CD14-positive monocyte (primary cell): ENCODE data around the gene SPATA6L. TPM values are rescaled to one million over a fixed set of nuclear protein-coding genes. Genes with fewer than 3 reads are reported as not detected.
A peak's percentile ranks its signal among the peaks of the same experiment; 100 is the strongest.

ENCODE experiments used
- DNase-seq, 3 donors: peaks; one replicate each; pipeline ENCODE4 v3.0.0-alpha.2; 2011 to 2022
- H2AFZ ChIP-seq: 2 replicates; pipeline ENCODE4 v1.6.0; 2012; ENCODE audit warnings: mild to moderate bottlenecking, low read depth, low read length, inconsistent platforms; ENCODE audit not compliant: insufficient read depth, poor library complexity, severe bottlenecking
- H3K27ac ChIP-seq, 2 donors: 1 replicate in 1 of 2; 2 replicates in 1 of 2; pipeline ENCODE4 v1.5.1; 2012 to 2013; ENCODE audit warnings: low read length in 2 of 2, control low read depth in 1 of 2, inconsistent platforms in 1 of 2, low read depth in 1 of 2, mild to moderate bottlenecking in 1 of 2
- H3K27me3 ChIP-seq, 2 donors: one replicate each; pipeline versions ENCODE4 v1.6.0 to v1.6.1; 2011 to 2013; ENCODE audit warnings: low read length in 2 of 2; ENCODE audit not compliant: control insufficient read depth in 2 of 2, insufficient read depth in 2 of 2
- H3K36me3 ChIP-seq, 2 donors: replicated peaks in 1 of 2; 1 replicate in 1 of 2; 2 replicates in 1 of 2; pipeline versions ENCODE4 v1.5.1 to v1.6.1; 2012 to 2013; ENCODE audit warnings: low read length in 2 of 2, control low read depth in 1 of 2, inconsistent platforms in 1 of 2, mild to moderate bottlenecking in 1 of 2; ENCODE audit not compliant: insufficient read depth in 2 of 2, control insufficient read depth in 1 of 2
- H3K4me1 ChIP-seq, 2 donors: 1 replicate in 1 of 2; 2 replicates in 1 of 2; pipeline versions ENCODE4 v1.5.1 to v1.6.1; 2012 to 2013; ENCODE audit warnings: low read length in 2 of 2, control low read depth in 1 of 2, inconsistent platforms in 1 of 2, mild to moderate bottlenecking in 1 of 2, moderate library complexity in 1 of 2; ENCODE audit not compliant: insufficient read depth in 2 of 2, control insufficient read depth in 1 of 2
- H3K4me2 ChIP-seq: replicated peaks from 2 replicates; pipeline ENCODE3; 2012; ENCODE audit warnings: low read length, moderate library complexity, mild to moderate bottlenecking; ENCODE audit not compliant: poor library complexity, severe bottlenecking; ENCODE audit errors: extremely low read depth
- H3K4me3 ChIP-seq, 3 experiments: fragments of 200-600 bp in 1 of 3; sonication (generic) in 1 of 3; replicated peaks in 1 of 3; 1 replicate in 2 of 3; 2 replicates in 1 of 3; pipeline ENCODE4 v1.5.1; 2011 to 2013; ENCODE audit warnings: low read length in 3 of 3, mild to moderate bottlenecking in 3 of 3, control low read depth in 2 of 3, low read depth in 2 of 3, inconsistent platforms in 1 of 3, moderate library complexity in 1 of 3
- H3K79me2 ChIP-seq: 2 replicates; pipeline ENCODE4 v1.6.0; 2012; ENCODE audit warnings: mild to moderate bottlenecking, control low read depth, inconsistent platforms, low read length, moderate library complexity; ENCODE audit not compliant: insufficient read depth
- H3K9ac ChIP-seq: 2 replicates; pipeline ENCODE4 v1.6.0; 2017; ENCODE audit warnings: low read length, mild to moderate bottlenecking; ENCODE audit not compliant: insufficient read depth, poor library complexity, severe bottlenecking
- H3K9me3 ChIP-seq, 2 donors: replicated peaks in 1 of 2; 1 replicate in 1 of 2; 2 replicates in 1 of 2; pipeline versions ENCODE4 v1.5.1 to v1.6.1; 2012 to 2013; ENCODE audit warnings: low read length in 2 of 2, control low read depth in 1 of 2; ENCODE audit not compliant: control insufficient read depth in 1 of 2, insufficient read depth in 1 of 2
- H4K20me1 ChIP-seq: 2 replicates; pipeline ENCODE4 v1.6.0; 2012; ENCODE audit warnings: mild to moderate bottlenecking, low read length, control low read depth, moderate library complexity; ENCODE audit not compliant: insufficient read depth
- H3K27ac Mint-ChIP-seq, 7 donors: one replicate each; pipeline ENCODE4 v1.8.0; 2020; ENCODE audit warnings: mild to moderate bottlenecking in 7 of 7, mixed read lengths in 7 of 7, moderate library complexity in 6 of 7, inconsistent platforms in 2 of 7
- H3K27me3 Mint-ChIP-seq, 3 donors: one replicate each; pipeline ENCODE4 v1.8.0; 2021 to 2022; ENCODE audit warnings: low read depth in 3 of 3, mild to moderate bottlenecking in 3 of 3, mixed read lengths in 3 of 3, moderate library complexity in 3 of 3, inconsistent platforms in 1 of 3
- H3K36me3 Mint-ChIP-seq, 2 donors: one replicate each; pipeline ENCODE4 v1.8.0; 2020; ENCODE audit warnings: mixed read lengths in 2 of 2, inconsistent platforms in 1 of 2, mild to moderate bottlenecking in 1 of 2
- H3K4me1 Mint-ChIP-seq: one replicate; pipeline ENCODE4 v1.8.0; 2020; ENCODE audit warnings: mild to moderate bottlenecking, mixed read lengths
- H3K4me3 Mint-ChIP-seq, 2 donors: one replicate each; pipeline ENCODE4 v1.8.0; 2020; ENCODE audit warnings: mild to moderate bottlenecking in 2 of 2, mixed read lengths in 2 of 2, moderate library complexity in 1 of 2
- H3K9me3 Mint-ChIP-seq, 7 donors: one replicate each; pipeline ENCODE4 v1.8.0; 2020 to 2022; ENCODE audit warnings: mixed read lengths in 7 of 7, mild to moderate bottlenecking in 6 of 7, moderate library complexity in 6 of 7, inconsistent platforms in 2 of 7
- WGBS: methylation state at CpG from one replicate; pipeline ENCODE4 v1.1.5; 2013; ENCODE audit warnings: missing lambda C conversion rate; ENCODE audit not compliant: insufficient coverage; 5-methylcytosine and 5-hydroxymethylcytosine counted together
- intact Hi-C, 2 donors: fragments of 100-400 bp; cut with micrococcal nuclease; formaldehyde crosslinking; loops; one replicate each; pipeline versions ENCODE4 v1.15.0 to v1.15.1; 2023
- polyA plus RNA-seq, 3 donors: library from polyadenylated mRNA; depleted of rRNA in 1 of 3; unstranded in 2 of 3; stranded (reverse) in 1 of 3; fragments of 300-500 nt in 2 of 3; fragments of >200 nt in 1 of 3; fragmentation: Illumina TruSeq in 2 of 3; gene quantifications; 1 replicate in 2 of 3; 2 replicates in 1 of 3; pipeline ENCODE4 v1.2.3, GENCODE V29; 2012 to 2021
- TF ChIP-seq, protein P1 (sequence below): fragments of 200-600 bp; IDR thresholded peaks from one replicate; pipeline ENCODE4 v1.8.0; 2022; ENCODE audit warnings: antibody characterized with exemption, mild to moderate bottlenecking

SPATA6L gene
- polyA plus RNA-seq, 3 donors = not detected

DNA sequence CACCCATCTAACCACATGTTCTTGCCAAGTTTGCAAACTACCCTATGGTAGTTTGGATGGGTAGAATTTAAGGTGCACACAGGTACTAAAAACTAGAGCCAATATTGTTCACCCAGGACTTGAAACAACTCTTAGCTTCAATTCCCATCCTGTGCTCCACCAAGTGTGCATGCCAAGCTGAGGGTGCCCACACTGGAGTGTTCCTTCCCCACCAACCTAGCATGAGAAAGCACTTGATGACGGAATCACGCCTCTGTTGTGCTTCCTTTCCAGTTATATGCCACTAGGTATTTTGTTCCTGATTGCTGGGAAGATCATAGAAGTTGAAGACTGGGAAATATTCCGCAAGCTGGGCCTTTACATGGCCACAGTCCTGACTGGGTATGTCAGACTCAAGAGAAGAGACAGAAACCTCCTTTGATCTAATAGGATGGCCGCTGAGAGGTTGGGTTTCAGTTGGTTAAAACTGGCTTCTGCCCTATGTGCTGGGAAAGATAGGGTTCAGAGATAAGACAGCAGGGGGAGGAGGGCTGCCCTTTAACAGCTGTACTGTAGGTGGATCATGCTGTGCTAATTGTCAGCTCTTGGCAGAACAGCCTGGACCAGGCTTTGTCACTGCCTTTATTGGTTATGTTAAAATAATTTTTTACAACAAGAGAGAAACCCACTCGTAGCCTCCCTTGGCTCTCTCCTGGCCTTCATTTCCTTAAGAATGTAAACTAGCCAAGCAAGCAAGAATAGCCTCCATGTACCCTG is 92.5 kb downstream of the SPATA6L start:
- Histone ChIP-seq H3K79me2 (no peaks in the 10 kb centered on the region), H3K4me1 (no peaks in the 10 kb centered on the region), H3K27ac (no peak overlapping the region), H3K9ac (no peak overlapping the region), H3K27me3 (no peaks in the 10 kb centered on the region), H3K4me2 (no peak overlapping the region), H2AFZ (no peak overlapping the region), H3K36me3 (no peaks in the 10 kb centered on the region), H4K20me1 (no peaks in the 10 kb centered on the region), H3K9me3 (no peaks in the 10 kb centered on the region), H3K4me3 (no peak overlapping the region)
- peaks cover 0 to 4% (median 0%) of the 10 kb centered on the region in 7 donors for H3K9me3 Mint-ChIP-seq
- TF ChIP-seq, protein P1, sequence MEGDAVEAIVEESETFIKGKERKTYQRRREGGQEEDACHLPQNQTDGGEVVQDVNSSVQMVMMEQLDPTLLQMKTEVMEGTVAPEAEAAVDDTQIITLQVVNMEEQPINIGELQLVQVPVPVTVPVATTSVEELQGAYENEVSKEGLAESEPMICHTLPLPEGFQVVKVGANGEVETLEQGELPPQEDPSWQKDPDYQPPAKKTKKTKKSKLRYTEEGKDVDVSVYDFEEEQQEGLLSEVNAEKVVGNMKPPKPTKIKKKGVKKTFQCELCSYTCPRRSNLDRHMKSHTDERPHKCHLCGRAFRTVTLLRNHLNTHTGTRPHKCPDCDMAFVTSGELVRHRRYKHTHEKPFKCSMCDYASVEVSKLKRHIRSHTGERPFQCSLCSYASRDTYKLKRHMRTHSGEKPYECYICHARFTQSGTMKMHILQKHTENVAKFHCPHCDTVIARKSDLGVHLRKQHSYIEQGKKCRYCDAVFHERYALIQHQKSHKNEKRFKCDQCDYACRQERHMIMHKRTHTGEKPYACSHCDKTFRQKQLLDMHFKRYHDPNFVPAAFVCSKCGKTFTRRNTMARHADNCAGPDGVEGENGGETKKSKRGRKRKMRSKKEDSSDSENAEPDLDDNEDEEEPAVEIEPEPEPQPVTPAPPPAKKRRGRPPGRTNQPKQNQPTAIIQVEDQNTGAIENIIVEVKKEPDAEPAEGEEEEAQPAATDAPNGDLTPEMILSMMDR = no peak
- no peaks in the 10 kb centered on the region for H3K36me3 Mint-ChIP-seq
- H3K27ac Mint-ChIP-seq = peak overlapping the region in 1 of 7 donors; percentile 34
- WGBS = 100% methylated on average over 1 of the region's 5 CpGs
- no peaks in the 10 kb centered on the region for H3K4me1 Mint-ChIP-seq
- no peak for DNase-seq
- H3K27me3 Mint-ChIP-seq = peaks cover 5 to 8% (median 6%) of the 10 kb centered on the region in 3 donors
- no peak overlapping the region for H3K4me3 Mint-ChIP-seq
- intact Hi-C loops = no loop called here

DNA sequence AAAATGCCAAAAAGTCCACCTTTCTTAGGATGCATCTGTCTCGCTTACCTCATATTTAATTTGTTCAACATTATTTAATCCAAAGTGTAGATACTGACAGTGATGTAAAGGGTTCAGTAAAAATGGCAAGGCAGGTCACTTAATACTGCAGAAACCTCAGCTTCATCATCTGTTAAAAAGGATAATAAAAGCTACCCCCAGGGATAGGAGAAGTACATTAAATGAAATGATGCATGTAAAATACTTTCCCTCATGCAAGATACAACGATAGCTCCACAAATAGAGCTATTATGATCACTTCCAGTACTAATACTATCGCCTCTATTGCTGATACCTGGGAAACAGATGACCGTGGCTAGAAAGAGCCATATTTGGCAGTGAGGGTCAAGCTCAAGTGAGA is 93.1 kb downstream of the SPATA6L start:
- TF ChIP-seq, protein P1 = no peak
- Histone ChIP-seq H4K20me1 (no peaks in the 10 kb centered on the region), H3K27ac (no peak overlapping the region), H3K27me3 (no peaks in the 10 kb centered on the region), H3K79me2 (no peaks in the 10 kb centered on the region), H3K9me3 (no peaks in the 10 kb centered on the region), H3K4me3 (no peak overlapping the region), H3K36me3 (no peaks in the 10 kb centered on the region), H3K4me1 (no peaks in the 10 kb centered on the region), H3K9ac (no peak overlapping the region), H2AFZ (no peak overlapping the region), H3K4me2 (no peak overlapping the region)
- Mint-ChIP-seq H3K36me3 (no peaks in the 10 kb centered on the region), H3K4me1 (no peaks in the 10 kb centered on the region), H3K27ac (no peak overlapping the region), H3K4me3 (no peak overlapping the region), H3K27me3 (peaks cover 6 to 8% (median 7%) of the 10 kb centered on the region in 3 donors), H3K9me3 (peaks cover 0 to 4% (median 0%) of the 10 kb centered on the region in 7 donors)
- intact Hi-C loops = no loop called here
- no peak for DNase-seq
- 79% methylated on average over 2 of the region's 4 CpGs for WGBS
